ENCODE data around the gene AIG1.

Gene AIG1

GRCh38 chr6:143192766-143193165 is 132.1 kb downstream of the AIG1 start:
- no peak overlapping the region for H3K4me3 ChIP-seq (ENCODE audit: low read depth, low read length)
- no peaks in the 10 kb centered on the region for H3K36me3 ChIP-seq (ENCODE audit: insufficient read depth, low read length)
- H3K27me3 ChIP-seq (ENCODE audit: insufficient read depth, low read length): no peaks in the 10 kb centered on the region
- H3K27ac ChIP-seq (ENCODE audit: low read depth, low read length): no peak overlapping the region
- no peaks in the 10 kb centered on the region for H3K79me2 ChIP-seq (ENCODE audit: control insufficient read depth, insufficient read depth, low read length, unreplicated experiment)
- H3K4me1 ChIP-seq (ENCODE audit: control insufficient read depth, insufficient read depth, low read length, unreplicated experiment): peaks cover 10% of the 10 kb centered on the region
- no peak overlapping the region for H2AFZ ChIP-seq (ENCODE audit: low read length, unreplicated experiment)

GRCh38 chr6:143193571-143194094 is 132.9 kb downstream of the AIG1 start:
- no peak overlapping the region for H3K4me3 ChIP-seq (ENCODE audit: low read depth, low read length)
- H3K36me3 ChIP-seq (ENCODE audit: insufficient read depth, low read length): no peaks in the 10 kb centered on the region
- H3K27me3 ChIP-seq (ENCODE audit: insufficient read depth, low read length): no peaks in the 10 kb centered on the region
- H3K27ac ChIP-seq (ENCODE audit: low read depth, low read length): no peak overlapping the region
- H2AFZ ChIP-seq (ENCODE audit: low read length, unreplicated experiment): no peak overlapping the region
- H3K4me1 ChIP-seq (ENCODE audit: control insufficient read depth, insufficient read depth, low read length, unreplicated experiment): peaks cover 10% of the 10 kb centered on the region
- H3K79me2 ChIP-seq (ENCODE audit: control insufficient read depth, insufficient read depth, low read length, unreplicated experiment): no peaks in the 10 kb centered on the region

- H2AFZ ChIP-seq (ENCODE audit: low read length, unreplicated experiment): no peak overlapping the region
- H3K36me3 ChIP-seq (ENCODE audit: insufficient read depth, low read length): no peaks in the 10 kb centered on the region
- H3K27me3 ChIP-seq (ENCODE audit: insufficient read depth, low read length): no peaks in the 10 kb centered on the region
- peaks cover 10% of the 10 kb centered on the region for H3K4me1 ChIP-seq (ENCODE audit: control insufficient read depth, insufficient read depth, low read length, unreplicated experiment)
- no peaks in the 10 kb centered on the region for H3K79me2 ChIP-seq (ENCODE audit: control insufficient read depth, insufficient read depth, low read length, unreplicated experiment)
- no peak overlapping the region for H3K27ac ChIP-seq (ENCODE audit: low read depth, low read length)
- no peak overlapping the region for H3K4me3 ChIP-seq (ENCODE audit: low read depth, low read length)
These were observed 133.5 kb downstream of the AIG1 start for GRCh38 chr6:143194095-143194589.

GRCh38 chr6:143195349-143195845 is 134.7 kb downstream of the AIG1 start:
- H3K27ac ChIP-seq (ENCODE audit: low read depth, low read length): no peak overlapping the region

GRCh38 chr6:143196525-143197225 is 136.0 kb downstream of the AIG1 start:
- Histone ChIP-seq H3K4me3 (ENCODE audit: low read depth, low read length) (no peak overlapping the region), H3K79me2 (ENCODE audit: control insufficient read depth, insufficient read depth, low read length, unreplicated experiment) (no peaks in the 10 kb centered on the region), H3K27ac (ENCODE audit: low read depth, low read length) (no peak overlapping the region), H2AFZ (ENCODE audit: low read length, unreplicated experiment) (no peak overlapping the region), H3K27me3 (ENCODE audit: insufficient read depth, low read length) (no peaks in the 10 kb centered on the region), H3K36me3 (ENCODE audit: insufficient read depth, low read length) (no peaks in the 10 kb centered on the region), H3K4me1 (ENCODE audit: control insufficient read depth, insufficient read depth, low read length, unreplicated experiment) (no peaks in the 10 kb centered on the region)

More at GRCh38 chr6:143195349-143195845, 134.7 kb downstream of the AIG1 start:
- Histone ChIP-seq H3K79me2 (ENCODE audit: control insufficient read depth, insufficient read depth, low read length, unreplicated experiment) (no peaks in the 10 kb centered on the region), H2AFZ (ENCODE audit: low read length, unreplicated experiment) (no peak overlapping the region), H3K36me3 (ENCODE audit: insufficient read depth, low read length) (no peaks in the 10 kb centered on the region), H3K4me3 (ENCODE audit: low read depth, low read length) (no peak overlapping the region), H3K4me1 (ENCODE audit: control insufficient read depth, insufficient read depth, low read length, unreplicated experiment) (no peaks in the 10 kb centered on the region), H3K27me3 (ENCODE audit: insufficient read depth, low read length) (no peaks in the 10 kb centered on the region)

GRCh38 chr6:143197377-143197776 is 136.7 kb downstream of the AIG1 start:
- no peak overlapping the region for H2AFZ ChIP-seq (ENCODE audit: low read length, unreplicated experiment)
- no peaks in the 10 kb centered on the region for H3K27me3 ChIP-seq (ENCODE audit: insufficient read depth, low read length)
- H3K4me1 ChIP-seq (ENCODE audit: control insufficient read depth, insufficient read depth, low read length, unreplicated experiment): no peaks in the 10 kb centered on the region
- H3K4me3 ChIP-seq (ENCODE audit: low read depth, low read length): no peak overlapping the region
- H3K79me2 ChIP-seq (ENCODE audit: control insufficient read depth, insufficient read depth, low read length, unreplicated experiment): no peaks in the 10 kb centered on the region
- H3K36me3 ChIP-seq (ENCODE audit: insufficient read depth, low read length): no peaks in the 10 kb centered on the region
- no peak overlapping the region for H3K27ac ChIP-seq (ENCODE audit: low read depth, low read length)

DNA sequence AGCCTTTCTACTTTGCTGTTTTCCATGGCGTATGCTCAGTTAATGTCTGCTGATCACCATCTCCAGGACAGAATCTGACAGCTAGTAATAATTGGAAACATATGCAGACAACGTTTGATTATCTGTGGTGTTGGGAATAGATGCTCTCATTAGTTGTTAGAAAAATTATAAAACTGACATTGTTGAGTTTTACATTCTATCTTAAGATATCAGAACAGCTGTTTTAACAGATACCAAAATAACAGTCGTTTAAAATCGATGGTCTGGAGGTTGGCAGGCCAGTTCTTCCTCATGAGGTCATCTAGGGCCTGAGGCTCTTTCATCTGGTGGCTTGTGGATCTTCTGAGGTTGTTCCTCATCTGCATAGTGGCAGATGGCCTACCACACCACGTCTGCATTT is 137.6 kb downstream of the AIG1 start:
- H3K79me2 ChIP-seq (ENCODE audit: control insufficient read depth, insufficient read depth, low read length, unreplicated experiment): no peaks in the 10 kb centered on the region
- H3K27me3 ChIP-seq (ENCODE audit: insufficient read depth, low read length): no peaks in the 10 kb centered on the region
- no peaks in the 10 kb centered on the region for H3K4me1 ChIP-seq (ENCODE audit: control insufficient read depth, insufficient read depth, low read length, unreplicated experiment)
- no peak overlapping the region for H2AFZ ChIP-seq (ENCODE audit: low read length, unreplicated experiment)
- no peaks in the 10 kb centered on the region for H3K36me3 ChIP-seq (ENCODE audit: insufficient read depth, low read length)
- H3K27ac ChIP-seq (ENCODE audit: low read depth, low read length): no peak overlapping the region
- no peak overlapping the region for H3K4me3 ChIP-seq (ENCODE audit: low read depth, low read length)

GRCh38 chr6:143199291-143199690 is 138.6 kb downstream of the AIG1 start:
- H3K4me3 ChIP-seq (ENCODE audit: low read depth, low read length): no peak overlapping the region

GRCh38 chr6:143200167-143200770 is 139.6 kb downstream of the AIG1 start:
- H3K36me3 ChIP-seq (ENCODE audit: insufficient read depth, low read length): no peaks in the 10 kb centered on the region

More at GRCh38 chr6:143199291-143199690, 138.6 kb downstream of the AIG1 start:
- H2AFZ ChIP-seq (ENCODE audit: low read length, unreplicated experiment): no peak overlapping the region
- no peaks in the 10 kb centered on the region for H3K27me3 ChIP-seq (ENCODE audit: insufficient read depth, low read length)
- H3K79me2 ChIP-seq (ENCODE audit: control insufficient read depth, insufficient read depth, low read length, unreplicated experiment): no peaks in the 10 kb centered on the region
- H3K4me1 ChIP-seq (ENCODE audit: control insufficient read depth, insufficient read depth, low read length, unreplicated experiment): no peaks in the 10 kb centered on the region
- H3K36me3 ChIP-seq (ENCODE audit: insufficient read depth, low read length): no peaks in the 10 kb centered on the region
- no peak overlapping the region for H3K27ac ChIP-seq (ENCODE audit: low read depth, low read length)

DNA sequence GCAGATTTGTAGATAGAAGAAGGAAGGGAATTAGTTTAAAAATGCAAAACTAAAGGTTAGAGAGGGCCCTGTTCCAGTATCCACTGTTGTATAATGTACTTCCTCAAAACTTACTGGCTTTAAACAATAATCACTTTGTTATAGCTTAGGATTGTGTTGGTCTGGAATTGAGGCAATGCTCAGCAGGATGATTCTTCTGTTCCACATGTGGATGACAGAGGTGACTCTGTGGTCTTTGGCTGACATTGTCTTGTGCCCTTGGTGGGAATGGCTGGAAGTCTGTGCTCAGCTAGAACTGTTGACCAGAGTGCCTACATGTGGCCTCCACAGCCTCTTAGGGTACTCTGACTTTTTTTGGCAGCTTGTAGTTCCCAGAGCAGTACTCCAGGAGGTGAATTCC is 143.4 kb downstream of the AIG1 start:
- Histone ChIP-seq H3K4me1 (ENCODE audit: control insufficient read depth, insufficient read depth, low read length, unreplicated experiment) (no peaks in the 10 kb centered on the region), H3K79me2 (ENCODE audit: control insufficient read depth, insufficient read depth, low read length, unreplicated experiment) (no peaks in the 10 kb centered on the region), H3K36me3 (ENCODE audit: insufficient read depth, low read length) (no peaks in the 10 kb centered on the region), H3K4me3 (ENCODE audit: low read depth, low read length) (no peak overlapping the region), H2AFZ (ENCODE audit: low read length, unreplicated experiment) (no peak overlapping the region), H3K27ac (ENCODE audit: low read depth, low read length) (no peak overlapping the region), H3K27me3 (ENCODE audit: insufficient read depth, low read length) (no peaks in the 10 kb centered on the region)

More at GRCh38 chr6:143200167-143200770, 139.6 kb downstream of the AIG1 start:
- H3K27me3 ChIP-seq (ENCODE audit: insufficient read depth, low read length): no peaks in the 10 kb centered on the region
- no peak overlapping the region for H2AFZ ChIP-seq (ENCODE audit: low read length, unreplicated experiment)
- no peak overlapping the region for H3K27ac ChIP-seq (ENCODE audit: low read depth, low read length)
- H3K4me3 ChIP-seq (ENCODE audit: low read depth, low read length): no peak overlapping the region
- H3K79me2 ChIP-seq (ENCODE audit: control insufficient read depth, insufficient read depth, low read length, unreplicated experiment): no peaks in the 10 kb centered on the region
- no peaks in the 10 kb centered on the region for H3K4me1 ChIP-seq (ENCODE audit: control insufficient read depth, insufficient read depth, low read length, unreplicated experiment)
